Tibial artery (tissue), 4 donors: ENCODE data around the gene CLDN18.
A peak's percentile ranks its signal among the peaks of the same experiment; 100 is the strongest.

Experiments
- DNase-seq, 2 donors: peaks; one replicate each; pipeline ENCODE4 v3.0.0-alpha.2; 2019
- H3K27ac ChIP-seq, 2 donors: fragments of 200-600 bp; sonication (generic) in 1 of 2; 1 replicate in 1 of 2; 2 replicates in 1 of 2; pipeline ENCODE4 v1.5.1; 2018 to 2019; ENCODE audit warnings: mild to moderate bottlenecking in 1 of 2
- H3K27me3 ChIP-seq, 2 donors: fragments of 200-600 bp; sonication (generic) in 1 of 2; one replicate each; pipeline versions ENCODE4 v1.5.1 to v1.6.0; 2016 to 2019
- H3K36me3 ChIP-seq, 3 donors: fragments of 200-600 bp; sonication (generic) in 2 of 3; one replicate each; pipeline ENCODE4 v1.5.1; 2016 to 2019; ENCODE audit warnings: mild to moderate bottlenecking in 2 of 3
- H3K4me1 ChIP-seq, 4 donors: fragments of 200-600 bp; sonication (generic) in 2 of 4; 1 replicate in 3 of 4; 2 replicates in 1 of 4; pipeline ENCODE4 v1.5.1; 2016 to 2019
- H3K4me3 ChIP-seq, 2 donors: fragments of 200-600 bp; sonication (generic) in 1 of 2; 1 replicate in 1 of 2; 2 replicates in 1 of 2; pipeline ENCODE4 v1.5.1; 2018 to 2019; ENCODE audit warnings: mild to moderate bottlenecking in 2 of 2
- H3K9me3 ChIP-seq, 3 donors: fragments of 200-600 bp; sonication (generic) in 1 of 3; one replicate each; pipeline ENCODE4 v1.5.1; 2016 to 2019
- CTCF ChIP-seq, 2 experiments: fragments of 200-600 bp in 1 of 2; fragments of 450-650 bp in 1 of 2; IDR thresholded peaks; one replicate each; pipeline ENCODE4 v1.5.1; 2017 to 2019; ENCODE audit warnings: antibody characterized with exemption in 2 of 2, mild to moderate bottlenecking in 1 of 2, moderate library complexity in 1 of 2
- intact Hi-C: fragments of 100-400 bp; cut with DNase I; formaldehyde crosslinking; loops from one replicate; pipeline ENCODE4 v1.15.0; 2023; ENCODE audit warnings: low total_unique reads

CLDN18 gene

GRCh38 chr3:138079901-138080300, 69.9 kb downstream of the CLDN18 start:
- H3K36me3 ChIP-seq = peaks cover 61 to 98% (median 83%) of the 10 kb centered on the region in 3 donors
- intact Hi-C loops = no loop called here

GRCh38 chr3:138081371-138082084, 71.6 kb downstream of the CLDN18 start:
- Histone ChIP-seq H3K4me1 (no peaks in the 10 kb centered on the region), H3K27ac (peak overlapping the region in 1 of 2 donors; percentile 3), H3K4me3 (no peak overlapping the region), H3K36me3 (peaks cover 60 to 90% (median 78%) of the 10 kb centered on the region in 3 donors), H3K9me3 (no peaks in the 10 kb centered on the region), H3K27me3 (no peaks in the 10 kb centered on the region)
- intact Hi-C loops = no loop called here
- TF ChIP-seq CTCF (IDR thresholded peaks at IDR 0.05) = no peak
- DNase-seq = no peak

More at GRCh38 chr3:138079901-138080300, 69.9 kb downstream of the CLDN18 start:
- no peaks in the 10 kb centered on the region for H3K9me3 ChIP-seq
- H3K4me1 ChIP-seq = no peaks in the 10 kb centered on the region
- TF ChIP-seq CTCF (IDR thresholded peaks at IDR 0.05) = no peak
- H3K27ac ChIP-seq = no peak overlapping the region
- no peak for DNase-seq
- no peak overlapping the region for H3K4me3 ChIP-seq
- H3K27me3 ChIP-seq = no peaks in the 10 kb centered on the region

DNA sequence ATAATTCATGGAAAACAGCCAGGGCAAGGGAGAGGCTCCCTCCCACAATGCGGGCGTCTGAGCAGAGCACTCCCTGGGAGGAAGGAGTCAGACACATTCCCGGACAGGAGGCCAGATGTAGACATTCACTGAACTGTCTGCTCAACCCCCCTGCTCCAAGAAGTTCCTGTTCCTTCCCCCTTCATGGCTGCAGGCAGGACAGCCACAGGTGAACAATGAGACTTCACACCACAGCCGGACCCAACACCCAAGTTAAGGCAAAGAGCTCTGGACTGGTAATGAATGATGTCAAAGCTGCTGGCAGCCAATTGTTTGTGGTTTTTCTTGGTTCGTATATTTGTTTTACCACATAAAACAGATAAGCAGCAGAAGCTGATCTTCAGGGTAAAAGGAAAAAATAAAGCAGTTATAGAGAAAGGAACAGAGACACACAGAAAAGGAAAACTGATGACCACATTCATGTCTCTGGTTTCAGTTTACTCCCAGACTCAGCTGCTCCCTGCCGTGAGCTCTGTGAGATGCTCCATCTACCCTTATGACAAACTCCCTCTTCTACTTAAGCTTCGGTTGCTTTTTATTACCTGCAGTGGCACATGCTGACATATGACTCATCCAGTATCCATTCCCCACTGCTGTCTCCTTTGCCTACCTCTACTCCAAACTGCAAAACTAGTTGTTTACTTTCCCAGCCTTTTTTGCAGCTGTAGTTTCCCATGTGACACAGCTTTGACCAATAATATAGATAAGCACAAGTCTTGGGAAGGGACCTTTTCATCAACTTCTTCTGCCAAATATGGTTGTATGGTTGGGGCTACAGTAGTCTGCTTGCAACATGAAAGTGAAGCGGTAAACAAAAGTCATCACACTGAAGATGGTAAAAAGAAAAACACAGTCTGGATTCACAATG, 72.4 kb downstream of the CLDN18 start:
- H3K4me3 ChIP-seq = no peak overlapping the region
- intact Hi-C loops = no loop called here
- no peak for DNase-seq
- no peaks in the 10 kb centered on the region for H3K27me3 ChIP-seq
- no peaks in the 10 kb centered on the region for H3K4me1 ChIP-seq
- no peak for TF ChIP-seq CTCF (IDR thresholded peaks at IDR 0.05)
- H3K9me3 ChIP-seq = no peaks in the 10 kb centered on the region
- H3K36me3 ChIP-seq = peaks cover 58 to 90% (median 76%) of the 10 kb centered on the region in 3 donors
- peak overlapping the region in 1 of 2 donors; percentile 3 for H3K27ac ChIP-seq

DNA sequence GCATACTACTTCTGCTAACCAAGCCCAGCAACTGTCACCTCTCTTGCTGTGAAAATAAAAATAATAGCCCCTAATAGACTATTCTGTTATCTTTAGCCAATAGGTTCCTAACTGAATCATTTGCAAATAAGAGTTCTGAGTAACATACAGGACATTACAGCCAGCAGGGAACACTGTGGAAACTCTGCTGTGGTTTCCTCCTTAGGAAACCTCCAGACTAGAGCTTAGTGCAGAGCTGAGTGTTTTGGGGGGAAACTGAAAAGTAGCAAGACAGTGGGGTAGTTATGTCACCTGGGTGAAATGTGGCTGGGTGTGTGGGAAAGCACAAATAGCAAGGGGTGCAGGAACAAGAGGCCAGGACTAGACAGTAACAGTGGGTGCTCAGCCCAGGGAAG, 73.0 kb downstream of the CLDN18 start:
- Histone ChIP-seq H3K27me3 (no peaks in the 10 kb centered on the region), H3K9me3 (no peaks in the 10 kb centered on the region), H3K36me3 (peaks cover 59 to 91% (median 75%) of the 10 kb centered on the region in 3 donors), H3K4me3 (no peak overlapping the region), H3K4me1 (no peaks in the 10 kb centered on the region), H3K27ac (peak overlapping the region in 1 of 2 donors; percentile 3)
- intact Hi-C loops = no loop called here
- TF ChIP-seq CTCF (IDR thresholded peaks at IDR 0.05) = no peak
- no peak for DNase-seq
